H1 (cell line): ENCODE data around the gene OSTC. TPM values are rescaled to one million over a fixed set of nuclear protein-coding genes. Genes with fewer than 3 reads are reported as not detected.

Source experiments
- CTCF ChIA-PET: fragments of 300-600 bp; sonication (Branson Sonifier 250); formaldehyde crosslinking; loops from one replicate; lab custom pipeline; 2021; ENCODE audit not compliant: partially characterized antibody; lab: Charles Lee
- POLR2A ChIA-PET: fragments of 300-600 bp; sonication (Branson Sonifier 250); formaldehyde crosslinking; loops from one replicate; lab custom pipeline; 2021; ENCODE audit warnings: inconsistent platforms; ENCODE audit not compliant: partially characterized antibody; lab: Charles Lee
- DNase-seq, 2 experiments: peaks; one replicate each; pipeline versions ENCODE4 v3.0.0 to v3.0.0-alpha.2; 2010 to 2022; ENCODE audit warnings: low spot score in 2 of 2, low read depth in 1 of 2, mixed read lengths in 1 of 2
- FAIRE-seq: peaks from 2 replicates; lab custom pipeline; 2011; peaks lifted over from hg19 to GRCh38; lab: Jason Lieb, UNC
- H2AFZ ChIP-seq: 2 replicates; pipeline ENCODE4 v1.8.1; 2012; ENCODE audit warnings: low read length, inconsistent platforms
- H2AK5ac ChIP-seq: 2 replicates; pipeline ENCODE4 v1.6.1; 2013; ENCODE audit warnings: low read depth, low read length
- H2BK120ac ChIP-seq: replicated peaks from 2 replicates; pipeline ENCODE3; 2013; ENCODE audit warnings: low read depth, low read length, inconsistent platforms
- H2BK12ac ChIP-seq: 2 replicates; pipeline ENCODE4 v1.6.1; 2013; ENCODE audit warnings: low read depth, low read length
- H2BK15ac ChIP-seq: 2 replicates; pipeline ENCODE4 v1.6.1; 2013; ENCODE audit warnings: low read length
- H2BK20ac ChIP-seq: 2 replicates; pipeline ENCODE4 v1.6.1; 2013; ENCODE audit warnings: low read length
- H2BK5ac ChIP-seq: 2 replicates; pipeline ENCODE4 v1.6.1; 2013; ENCODE audit warnings: low read depth, low read length
- H3K14ac ChIP-seq: 2 replicates; pipeline ENCODE4 v1.6.1; 2013; ENCODE audit warnings: inconsistent platforms; ENCODE audit not compliant: insufficient read length
- H3K18ac ChIP-seq: 2 replicates; pipeline ENCODE4 v1.6.1; 2013; ENCODE audit warnings: low read length; ENCODE audit errors: extremely low read depth
- H3K23ac ChIP-seq: 2 replicates; pipeline ENCODE4 v1.6.1; 2013; ENCODE audit warnings: inconsistent platforms; ENCODE audit not compliant: insufficient read length
- H3K23me2 ChIP-seq: 2 replicates; pipeline ENCODE4 v1.6.1; 2013; ENCODE audit warnings: low read depth, low read length
- H3K27ac ChIP-seq: 2 replicates; pipeline ENCODE4 v1.6.1; 2011; ENCODE audit warnings: low read depth, low read length, inconsistent platforms
- H3K27me3 ChIP-seq, 4 experiments: replicated peaks in 1 of 4; 1 replicate in 1 of 4; 2 replicates in 3 of 4; pipeline versions ENCODE4 v1.6.1 to v1.8.1; 2011 to 2013; ENCODE audit warnings: low read length in 3 of 4, mild to moderate bottlenecking in 3 of 4, inconsistent platforms in 2 of 4, mixed read lengths in 2 of 4, moderate library complexity in 1 of 4; ENCODE audit not compliant: control insufficient read depth in 3 of 4, insufficient read depth in 3 of 4; ENCODE audit errors: extremely low read depth in 1 of 4
- H3K36me3 ChIP-seq, 4 experiments: 2 replicates each; pipeline versions ENCODE4 v1.6.1 to v1.8.1; 2011 to 2013; ENCODE audit warnings: mild to moderate bottlenecking in 4 of 4, low read length in 3 of 4, moderate library complexity in 2 of 4, control low read depth in 1 of 4, inconsistent platforms in 1 of 4; ENCODE audit not compliant: insufficient read depth in 4 of 4, control insufficient read depth in 2 of 4
- H3K4ac ChIP-seq: replicated peaks from 2 replicates; pipeline ENCODE3; 2013; ENCODE audit warnings: low read length, low read depth, mixed read lengths, inconsistent platforms; ENCODE audit not compliant: insufficient read length
- H3K4me1 ChIP-seq, 4 experiments: replicated peaks in 1 of 4; 1 replicate in 1 of 4; 2 replicates in 3 of 4; pipeline versions ENCODE4 v1.6.1 to v1.8.1; 2011 to 2013; ENCODE audit warnings: low read length in 3 of 4, inconsistent platforms in 2 of 4, mixed read lengths in 1 of 4; ENCODE audit not compliant: insufficient read depth in 4 of 4, control insufficient read depth in 3 of 4
- H3K4me2 ChIP-seq, 2 experiments: 2 replicates each; pipeline versions ENCODE4 v1.6.1 to v1.8.1; 2011 to 2013; ENCODE audit warnings: low read depth in 2 of 2, low read length in 2 of 2, control low read depth in 1 of 2, inconsistent platforms in 1 of 2, mild to moderate bottlenecking in 1 of 2; ENCODE audit not compliant: insufficient read depth in 1 of 2
- H3K4me3 ChIP-seq, 4 experiments: fragments of 200-600, 300-600 bp in 1 of 4; sonication (generic), shearing (Covaris generic), sonication (Bioruptor Twin) in 1 of 4; 2 replicates each; pipeline versions ENCODE4 v1.5.1 to v1.8.1; 2011 to 2016; ENCODE audit warnings: low read length in 4 of 4, low read depth in 3 of 4, control low read depth in 2 of 4, inconsistent platforms in 2 of 4, mild to moderate bottlenecking in 2 of 4, mixed read lengths in 1 of 4, moderate library complexity in 1 of 4; ENCODE audit not compliant: insufficient read depth in 2 of 4; ENCODE audit errors: extremely low read depth in 1 of 4
- H3K56ac ChIP-seq: replicated peaks from 2 replicates; pipeline ENCODE3; 2013; ENCODE audit warnings: low read depth, mild to moderate bottlenecking, mixed read lengths, low read length, inconsistent platforms; ENCODE audit not compliant: insufficient read length
- H3K79me1 ChIP-seq: 2 replicates; pipeline ENCODE4 v1.6.1; 2013; ENCODE audit warnings: low read depth, low read length, control low read depth
- H3K79me2 ChIP-seq, 2 experiments: 2 replicates each; pipeline versions ENCODE4 v1.6.1 to v1.8.1; 2012 to 2013; ENCODE audit warnings: low read length in 2 of 2, mild to moderate bottlenecking in 2 of 2, inconsistent platforms in 1 of 2; ENCODE audit not compliant: insufficient read depth in 2 of 2, control insufficient read depth in 1 of 2
- H3K9ac ChIP-seq, 4 experiments: replicated peaks in 1 of 4; 1 replicate in 1 of 4; 2 replicates in 3 of 4; pipeline versions ENCODE4 v1.6.1 to v1.8.1; 2011 to 2013; ENCODE audit warnings: low read depth in 3 of 4, low read length in 3 of 4, control low read depth in 2 of 4, mild to moderate bottlenecking in 2 of 4, moderate library complexity in 2 of 4, inconsistent platforms in 1 of 4; ENCODE audit errors: extremely low read depth in 1 of 4
- H3K9me3 ChIP-seq, 2 experiments: 2 replicates each; pipeline versions ENCODE4 v1.6.1 to v1.8.1; 2012 to 2013; ENCODE audit warnings: mild to moderate bottlenecking in 2 of 2, moderate library complexity in 2 of 2, control low read depth in 1 of 2, inconsistent platforms in 1 of 2, low read depth in 1 of 2, low read length in 1 of 2, mixed read lengths in 1 of 2; ENCODE audit not compliant: insufficient read depth in 2 of 2
- H4K20me1 ChIP-seq, 2 experiments: replicated peaks in 1 of 2; 2 replicates each; pipeline versions ENCODE3 to v1.8.1; 2011 to 2013; ENCODE audit warnings: inconsistent platforms in 2 of 2, low read length in 2 of 2, mild to moderate bottlenecking in 1 of 2; ENCODE audit not compliant: insufficient read depth in 2 of 2, control insufficient read depth in 1 of 2
- H4K5ac ChIP-seq: 2 replicates; pipeline ENCODE4 v1.6.1; 2013; ENCODE audit warnings: low read length, low read depth, mixed read lengths, inconsistent platforms; ENCODE audit not compliant: insufficient read length
- H4K8ac ChIP-seq: 2 replicates; pipeline ENCODE4 v1.8.0; 2013; ENCODE audit warnings: mild to moderate bottlenecking, moderate library complexity, low read length, inconsistent platforms; ENCODE audit not compliant: insufficient read depth; ENCODE audit errors: extremely low read depth
- H4K91ac ChIP-seq: replicated peaks from 2 replicates; pipeline ENCODE3; 2013; ENCODE audit warnings: low read length, mixed read lengths, inconsistent platforms; ENCODE audit not compliant: insufficient read length
- ATF3 ChIP-seq: IDR thresholded peaks from 2 replicates; pipeline ENCODE4 v1.6.1; 2011; ENCODE audit warnings: low read depth, mild to moderate bottlenecking, low read length; ENCODE audit not compliant: insufficient read depth
- BCL11A ChIP-seq, 2 experiments: IDR thresholded peaks; one replicate each; pipeline ENCODE4 v1.6.1; 2011; ENCODE audit warnings: low read depth in 2 of 2, low read length in 2 of 2, mild to moderate bottlenecking in 2 of 2
- BRCA1 ChIP-seq: IDR thresholded peaks from 2 replicates; pipeline ENCODE4 v1.6.1; 2012; ENCODE audit warnings: low read depth, low read length, improper control_type of control experiment
- EZH2 ChIP-seq: fragments of 200-600 bp; sonication (generic); IDR thresholded peaks from 2 replicates; pipeline ENCODE4 v1.7.1; 2012; ENCODE audit warnings: low read depth, mild to moderate bottlenecking, moderate library complexity, low read length, inconsistent platforms; ENCODE audit not compliant: severe bottlenecking
- KDM1A ChIP-seq: fragments of 200-600, 300-600 bp; sonication (generic); IDR thresholded peaks from 2 replicates; pipeline ENCODE4 v1.7.1; 2016; ENCODE audit warnings: mild to moderate bottlenecking, low read length, borderline replicate concordance
- POU5F1 ChIP-seq: IDR thresholded peaks from 2 replicates; pipeline ENCODE4 v1.6.1; 2011; ENCODE audit warnings: low read depth, mild to moderate bottlenecking, low read length, moderate library complexity
- RAD21 ChIP-seq, 2 experiments: IDR thresholded peaks in 1 of 2; conservative IDR thresholded peaks in 1 of 2; 2 replicates each; pipeline ENCODE4 v1.6.1; 2011; ENCODE audit warnings: low read depth in 2 of 2, low read length in 2 of 2, improper control_type of control experiment in 1 of 2, inconsistent platforms in 1 of 2, mild to moderate bottlenecking in 1 of 2, moderate library complexity in 1 of 2
- SIN3A ChIP-seq, 2 experiments: IDR thresholded peaks in 1 of 2; conservative IDR thresholded peaks in 1 of 2; 2 replicates each; pipeline ENCODE4 v1.6.1; 2011 to 2012; ENCODE audit warnings: low read length in 2 of 2, improper control_type of control experiment in 1 of 2, low read depth in 1 of 2, mild to moderate bottlenecking in 1 of 2
- SIX5 ChIP-seq: IDR thresholded peaks from 2 replicates; pipeline ENCODE4 v1.6.1; 2011; ENCODE audit warnings: mild to moderate bottlenecking, low read depth, low read length
- SP1 ChIP-seq: IDR thresholded peaks from 2 replicates; pipeline ENCODE4 v1.6.1; 2011; ENCODE audit warnings: low read depth, low read length
- TBP ChIP-seq: IDR thresholded peaks from 2 replicates; pipeline ENCODE4 v1.6.1; 2011; ENCODE audit warnings: low read depth, low read length, improper control_type of control experiment
- TEAD4 ChIP-seq: IDR thresholded peaks from 2 replicates; pipeline ENCODE4 v1.6.1; 2012; ENCODE audit warnings: low read depth, low read length, inconsistent platforms, mixed read lengths
- WGBS, 2 experiments: shearing (Covaris generic) in 1 of 2; methylation state at CpG; one replicate each; pipeline versions ENCODE4 v1.1.6 to v1.1.7; 2013 to 2015; ENCODE audit warnings: low lambda C conversion rate in 2 of 2, mixed read lengths in 2 of 2, inconsistent platforms in 1 of 2, low coverage in 1 of 2, missing lambda C conversion rate in 1 of 2; ENCODE audit not compliant: insufficient replicate concordance in 2 of 2, insufficient coverage in 1 of 2, insufficient read length in 1 of 2; ENCODE audit errors: extremely low coverage in 1 of 2, missing lambda C conversion rate in 1 of 2; 5-methylcytosine and 5-hydroxymethylcytosine counted together
- polyA plus RNA-seq, 7 experiments: library from polyadenylated mRNA; depleted of rRNA in 3 of 7; stranded (reverse) in 5 of 7; unstranded in 2 of 7; fragments of >200 nt in 5 of 7; fragments of 200-250 nt in 2 of 7; gene quantifications; 1 replicate in 5 of 7; 2 replicates in 1 of 7; 4 replicates in 1 of 7; pipeline versions ENCODE4 v1.2.1 to v1.2.3, GENCODE V29; 2011 to 2013; ENCODE audit warnings: missing spikeins in 2 of 7, mixed read lengths in 2 of 7
- total RNA-seq: library from RNA; stranded (reverse); fragmentation: NEBNext Ultra II Directional; extraction: Animal tissue kit (Norgen Biotek cat#: 25700); gene quantifications from 2 replicates; pipeline ENCODE4 v1.2.1, GENCODE V29; 2021

Gene OSTC
- total and polyA plus RNA-seq, 2 of the 8 experiments (the other 6 are each of a cell fraction or from before 2014, with no cell fraction given), result 165 to 176 TPM

DNA sequence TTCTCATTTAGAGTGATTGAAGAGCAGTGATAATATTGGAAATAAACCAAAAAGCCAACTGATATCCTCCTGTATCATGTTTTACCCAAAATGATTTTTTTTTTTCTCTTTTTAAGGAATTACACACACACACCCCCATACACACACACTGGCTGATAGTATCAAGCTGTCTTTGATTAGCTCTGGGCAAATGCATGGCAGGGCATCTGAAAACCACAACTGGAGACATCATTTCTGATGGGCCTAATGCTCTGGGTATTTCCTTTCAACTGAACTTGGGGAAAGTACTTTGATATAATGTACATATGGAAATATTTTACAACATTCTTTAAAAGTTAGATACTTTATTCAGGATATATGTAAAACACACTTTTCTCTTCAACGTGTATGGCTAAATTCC lies 14.2 kb upstream of the OSTC start:
- no peak overlapping the region for H3K14ac ChIP-seq
- no peak overlapping the region for H3K9ac ChIP-seq
- no peaks in the 10 kb centered on the region for H3K79me2 ChIP-seq
- no peak overlapping the region for H4K91ac ChIP-seq
- H3K79me1 ChIP-seq, result no peaks in the 10 kb centered on the region
- H3K4me1 ChIP-seq, result no peaks in the 10 kb centered on the region
- ChIA-PET CTCF (interaction anchor here (0.6 to 1.2 kb wide), 5 partner anchors 12 to 890 kb away, joined by 3 to 7 read pairs (median 3); no protein-coding TSS in a partner anchor), POLR2A (interaction anchor here (0.9 to 3.2 kb wide), 5 partner anchors 11 to 18 kb away, joined by 3 to 40 read pairs (median 7); partner anchors contain the start of genes OSTC and RPL34)
- H3K56ac ChIP-seq, result no peak overlapping the region
- H3K9me3 ChIP-seq, result no peaks in the 10 kb centered on the region
- H2BK120ac ChIP-seq, result no peak overlapping the region
- no peak for FAIRE-seq
- H3K4ac ChIP-seq, result no peak overlapping the region
- DNase-seq, result no peak
- H2BK20ac ChIP-seq, result no peak overlapping the region
- H4K5ac ChIP-seq, result no peak overlapping the region
- no peak overlapping the region for H3K27ac ChIP-seq
- no peaks in the 10 kb centered on the region for H3K27me3 ChIP-seq
- no peak overlapping the region for H3K18ac ChIP-seq
- no peak overlapping the region for H2AFZ ChIP-seq
- H2BK12ac ChIP-seq, result no peak overlapping the region
- no peak overlapping the region for H4K8ac ChIP-seq
- H3K4me2 ChIP-seq, result no peak overlapping the region
- no peak overlapping the region for H3K23ac ChIP-seq
- no peaks in the 10 kb centered on the region for H3K23me2 ChIP-seq
- H2BK15ac ChIP-seq, result no peak overlapping the region
- no peak overlapping the region for H2BK5ac ChIP-seq
- H4K20me1 ChIP-seq, result peaks cover 0 to 2% of the 10 kb centered on the region in 2 experiments
- WGBS, 2 experiments, result 85% methylated on average over 1 of the region's 1 CpG; no CpG with 5 or more reads in 1 of the 2 experiments
- no peak overlapping the region for H2AK5ac ChIP-seq
- no peak overlapping the region for H3K4me3 ChIP-seq
- peaks cover 6 to 48% (median 30%) of the 10 kb centered on the region in 4 experiments for H3K36me3 ChIP-seq
- TF ChIP-seq BCL11A (IDR thresholded peaks at IDR 0.05; ENCODE audit: low read depth in 2 of 2, low read length in 2 of 2) (no peak), SP1 (no peak), KDM1A (no peak), BRCA1 (no peak), TEAD4 (no peak), TBP (no peak), SIX5 (no peak), EZH2 (no peak), ATF3 (no peak), SIN3A (conservative IDR thresholded peaks at IDR 0.05 in 1 of 2, IDR thresholded peaks at IDR 0.05 in 1 of 2; ENCODE audit: low read depth in 1 of 2, low read length in 2 of 2) (no peak), POU5F1 (no peak), RAD21 (IDR thresholded peaks at IDR 0.05 in 1 of 2, conservative IDR thresholded peaks at IDR 0.05 in 1 of 2; ENCODE audit: low read depth in 2 of 2, low read length in 2 of 2) (no peak)
